HFFc6 (cell line): Measurements from ENCODE around the gene CCNG2. TPM values are rescaled to one million over a fixed set of nuclear protein-coding genes. Genes with fewer than 3 reads are reported as not detected.

Experiments
- DNase-seq: peaks from one replicate; pipeline ENCODE4 v3.0.0-alpha.2; 2018
- H3K27ac Mint-ChIP-seq: 2 replicates; pipeline ENCODE4 v1.8.0; 2020; ENCODE audit warnings: mild to moderate bottlenecking, mixed read lengths
- H3K27me3 Mint-ChIP-seq: 2 replicates; pipeline ENCODE4 v1.8.0; 2021; ENCODE audit warnings: mild to moderate bottlenecking, moderate library complexity, mixed read lengths; ENCODE audit not compliant: insufficient read depth
- H3K36me3 Mint-ChIP-seq: 2 replicates; pipeline ENCODE4 v1.8.0; 2021; ENCODE audit warnings: low read depth, mixed read lengths
- H3K4me1 Mint-ChIP-seq: 2 replicates; pipeline ENCODE4 v1.8.0; 2020; ENCODE audit warnings: low read depth, mixed read lengths
- H3K4me3 Mint-ChIP-seq: 2 replicates; pipeline ENCODE4 v1.8.0; 2020; ENCODE audit warnings: mild to moderate bottlenecking, moderate library complexity, mixed read lengths
- H3K9me3 Mint-ChIP-seq: 2 replicates; pipeline ENCODE4 v1.8.0; 2020; ENCODE audit warnings: mild to moderate bottlenecking, mixed read lengths
- CTCF ChIP-seq: fragments of 200-600 bp; sonication (generic); IDR thresholded peaks from 2 replicates; pipeline ENCODE4 v1.5.0; 2021; ENCODE audit warnings: antibody characterized with exemption, mild to moderate bottlenecking
- total RNA-seq, 6 experiments: library from RNA; stranded (reverse); fragmentation: NEBNext Ultra II Directional; extraction: Animal tissue kit (Norgen Biotek cat#: 25700); gene quantifications; 2 replicates in 1 of 6; 3 replicates in 5 of 6; pipeline ENCODE4 v1.2.3, GENCODE V29; 2021

The CCNG2 gene
- total RNA-seq, 6 experiments from 2014 or later = 17.1 to 20.4 (median 19.2) TPM

- no peak for DNase-seq
- no peak overlapping the region for H3K27ac Mint-ChIP-seq
- no peak for TF ChIP-seq CTCF
- H3K27me3 Mint-ChIP-seq = peaks cover 20% of the 10 kb centered on the region
- peaks cover 17% of the 10 kb centered on the region for H3K4me1 Mint-ChIP-seq
- no peaks in the 10 kb centered on the region for H3K9me3 Mint-ChIP-seq
- no peak overlapping the region for H3K4me3 Mint-ChIP-seq
- H3K36me3 Mint-ChIP-seq = no peaks in the 10 kb centered on the region
Measured at GRCh38 chr4:77199276-77199675, 42.3 kb downstream of the CCNG2 start.

GRCh38 chr4:77199701-77200100 lies 42.7 kb downstream of the CCNG2 start:
- Mint-ChIP-seq H3K4me3 (no peak overlapping the region), H3K4me1 (peaks cover 17% of the 10 kb centered on the region), H3K9me3 (no peaks in the 10 kb centered on the region), H3K27ac (no peak overlapping the region), H3K36me3 (no peaks in the 10 kb centered on the region), H3K27me3 (peaks cover 20% of the 10 kb centered on the region)
- DNase-seq = no peak
- TF ChIP-seq CTCF = no peak

GRCh38 chr4:77201343-77201742 lies 44.3 kb downstream of the CCNG2 start:
- Mint-ChIP-seq H3K27ac (no peak overlapping the region), H3K9me3 (no peaks in the 10 kb centered on the region), H3K4me1 (peaks cover 17% of the 10 kb centered on the region), H3K36me3 (no peaks in the 10 kb centered on the region), H3K27me3 (peaks cover 16% of the 10 kb centered on the region), H3K4me3 (no peak overlapping the region)
- DNase-seq = peak; percentile 27
- no peak for TF ChIP-seq CTCF

- no peaks in the 10 kb centered on the region for H3K9me3 Mint-ChIP-seq
- DNase-seq = no peak
- no peak for TF ChIP-seq CTCF
- no peaks in the 10 kb centered on the region for H3K36me3 Mint-ChIP-seq
- no peak overlapping the region for H3K27ac Mint-ChIP-seq
- peaks cover 17% of the 10 kb centered on the region for H3K4me1 Mint-ChIP-seq
- H3K27me3 Mint-ChIP-seq = peaks cover 11% of the 10 kb centered on the region
- H3K4me3 Mint-ChIP-seq = no peak overlapping the region
Measured at GRCh38 chr4:77201857-77202256, 44.9 kb downstream of the CCNG2 start.

- H3K27ac Mint-ChIP-seq = no peak overlapping the region
- H3K4me1 Mint-ChIP-seq = peaks cover 17% of the 10 kb centered on the region
- H3K36me3 Mint-ChIP-seq = no peaks in the 10 kb centered on the region
- no peaks in the 10 kb centered on the region for H3K9me3 Mint-ChIP-seq
- no peak overlapping the region for H3K4me3 Mint-ChIP-seq
- no peak for TF ChIP-seq CTCF
- no peak for DNase-seq
- peaks cover 13% of the 10 kb centered on the region for H3K27me3 Mint-ChIP-seq
Measured at GRCh38 chr4:77202491-77202890, 45.5 kb downstream of the CCNG2 start.
